Activated T-cell treated with anti-CD3 and anti-CD28 coated beads, Interleukin-2, amount 50 U/mL, for 72 hours (primary cell): ENCODE results near the gene FOXA2. TPM values are rescaled to one million over a fixed set of nuclear protein-coding genes. Genes with fewer than 3 reads are reported as not detected.

ENCODE experiments used
- ATAC-seq, 2 donors: fragments of 150-1000 bp; cut with Tn5 transposase; replicated peaks in 1 of 2; 2 replicates each; pipeline ENCODE4 v1.10.0; 2021; ENCODE audit warnings: moderate library complexity in 2 of 2, mild to moderate bottlenecking in 1 of 2
- DNase-seq, 2 donors: peaks; one replicate each; pipeline ENCODE4 v3.0.0; 2021 to 2022; ENCODE audit warnings: mixed read lengths in 1 of 2
- H3K27ac Mint-ChIP-seq: one replicate; pipeline ENCODE4 v1.8.0; 2022; ENCODE audit warnings: mild to moderate bottlenecking, moderate library complexity, mixed read lengths
- H3K27me3 Mint-ChIP-seq: one replicate; pipeline ENCODE4 v1.8.0; 2022; ENCODE audit warnings: low read depth, mixed read lengths
- H3K36me3 Mint-ChIP-seq, 2 donors: one replicate each; pipeline ENCODE4 v1.8.0; 2022; ENCODE audit warnings: mixed read lengths in 2 of 2, mild to moderate bottlenecking in 1 of 2; ENCODE audit not compliant: insufficient read depth in 2 of 2
- H3K4me1 Mint-ChIP-seq: one replicate; pipeline ENCODE4 v1.8.0; 2022; ENCODE audit warnings: low read depth, mixed read lengths
- H3K4me3 Mint-ChIP-seq, 2 donors: one replicate each; pipeline ENCODE4 v1.8.0; 2022; ENCODE audit warnings: mild to moderate bottlenecking in 2 of 2, mixed read lengths in 2 of 2, moderate library complexity in 2 of 2
- H3K9me3 Mint-ChIP-seq, 2 donors: one replicate each; pipeline ENCODE4 v1.8.0; 2022; ENCODE audit warnings: mixed read lengths in 2 of 2
- total RNA-seq, 2 donors: library from RNA; stranded (reverse); gene quantifications; one replicate each; pipeline ENCODE4 v1.2.3, GENCODE V29; 2022

Gene FOXA2
- total RNA-seq = not detected

- DNase-seq = no peak
- peaks cover 1 to 8% of the 10 kb centered on the region in 2 donors for H3K36me3 Mint-ChIP-seq
- H3K27ac Mint-ChIP-seq = no peak within 1 kb of the TSS
- ATAC-seq = no peak
- peaks cover 59% of the 10 kb centered on the region for H3K27me3 Mint-ChIP-seq
- peaks cover 0 to 2% of the 10 kb centered on the region in 2 donors for H3K9me3 Mint-ChIP-seq
- H3K4me1 Mint-ChIP-seq = no peaks in the 10 kb centered on the region
- H3K4me3 Mint-ChIP-seq = peak within 1 kb of the TSS in 1 of 2 donors; percentile 64
Measured at GRCh38 chr20:22584522-22584921, at the start of gene FOXA2. TSS of gene FOXA2 (minus strand) at chr20:22584572. CDS start at chr20:22584278, 294 bp downstream.

- Mint-ChIP-seq H3K4me3 (no peak overlapping the region), H3K9me3 (no peaks in the 10 kb centered on the region), H3K36me3 (no peaks in the 10 kb centered on the region), H3K4me1 (no peaks in the 10 kb centered on the region), H3K27ac (no peak overlapping the region), H3K27me3 (no peaks in the 10 kb centered on the region)
- no peak for ATAC-seq
- DNase-seq = no peak
Measured at GRCh38 chr20:22630701-22631100, 46.3 kb upstream of the FOXA2 start.

- Mint-ChIP-seq H3K27ac (no peak overlapping the region), H3K4me1 (no peaks in the 10 kb centered on the region), H3K9me3 (no peaks in the 10 kb centered on the region), H3K27me3 (no peaks in the 10 kb centered on the region), H3K4me3 (no peak overlapping the region), H3K36me3 (no peaks in the 10 kb centered on the region)
- ATAC-seq = no peak
- no peak for DNase-seq
Measured at GRCh38 chr20:22629927-22630326, 45.6 kb upstream of the FOXA2 start.

GRCh38 chr20:22629447-22629846 lies 45.1 kb upstream of the FOXA2 start:
- Mint-ChIP-seq H3K36me3 (no peaks in the 10 kb centered on the region), H3K27ac (no peak overlapping the region), H3K4me1 (no peaks in the 10 kb centered on the region), H3K27me3 (no peaks in the 10 kb centered on the region), H3K4me3 (no peak overlapping the region), H3K9me3 (no peaks in the 10 kb centered on the region)
- ATAC-seq = no peak
- no peak for DNase-seq

- no peak overlapping the region for H3K27ac Mint-ChIP-seq
Measured at GRCh38 chr20:22626496-22626895, 42.1 kb upstream of the FOXA2 start.

GRCh38 chr20:22623211-22623610 lies 38.8 kb upstream of the FOXA2 start:
- Mint-ChIP-seq H3K4me1 (no peaks in the 10 kb centered on the region), H3K9me3 (peaks cover 0 to 3% of the 10 kb centered on the region in 2 donors), H3K4me3 (no peak overlapping the region), H3K27me3 (no peaks in the 10 kb centered on the region), H3K36me3 (no peaks in the 10 kb centered on the region), H3K27ac (no peak overlapping the region)
- DNase-seq (no peak), ATAC-seq (no peak)

More at GRCh38 chr20:22626496-22626895, 42.1 kb upstream of the FOXA2 start:
- Mint-ChIP-seq H3K9me3 (no peaks in the 10 kb centered on the region), H3K27me3 (no peaks in the 10 kb centered on the region), H3K4me3 (no peak overlapping the region), H3K36me3 (no peaks in the 10 kb centered on the region), H3K4me1 (no peaks in the 10 kb centered on the region)
- no peak for ATAC-seq
- no peak for DNase-seq

GRCh38 chr20:22620342-22620741 lies 36.0 kb upstream of the FOXA2 start:
- Mint-ChIP-seq H3K27ac (no peak overlapping the region), H3K36me3 (no peaks in the 10 kb centered on the region), H3K4me1 (no peaks in the 10 kb centered on the region), H3K9me3 (peaks cover 0 to 6% of the 10 kb centered on the region in 2 donors), H3K27me3 (no peaks in the 10 kb centered on the region), H3K4me3 (no peak overlapping the region)
- ATAC-seq (no peak), DNase-seq (no peak)

GRCh38 chr20:22619806-22620205 lies 35.4 kb upstream of the FOXA2 start:
- H3K27me3 Mint-ChIP-seq = no peaks in the 10 kb centered on the region
- ATAC-seq (no peak), DNase-seq (no peak)
- peaks cover 0 to 6% of the 10 kb centered on the region in 2 donors for H3K9me3 Mint-ChIP-seq
- no peaks in the 10 kb centered on the region for H3K36me3 Mint-ChIP-seq
- H3K27ac Mint-ChIP-seq = no peak overlapping the region
- H3K4me3 Mint-ChIP-seq = no peak overlapping the region
- H3K4me1 Mint-ChIP-seq = no peaks in the 10 kb centered on the region

- Mint-ChIP-seq H3K4me1 (no peaks in the 10 kb centered on the region), H3K4me3 (no peak overlapping the region), H3K9me3 (peaks cover 3 to 6% of the 10 kb centered on the region in 2 donors), H3K36me3 (no peaks in the 10 kb centered on the region), H3K27me3 (no peaks in the 10 kb centered on the region), H3K27ac (no peak overlapping the region)
- ATAC-seq = no peak
- DNase-seq = no peak
Measured at GRCh38 chr20:22619272-22619671, 34.9 kb upstream of the FOXA2 start.

GRCh38 chr20:22617160-22617559 lies 32.8 kb upstream of the FOXA2 start:
- Mint-ChIP-seq H3K4me1 (no peaks in the 10 kb centered on the region), H3K36me3 (no peaks in the 10 kb centered on the region), H3K27ac (no peak overlapping the region), H3K27me3 (peaks cover 5% of the 10 kb centered on the region), H3K4me3 (no peak overlapping the region), H3K9me3 (peaks cover 3 to 8% of the 10 kb centered on the region in 2 donors)
- DNase-seq = no peak
- no peak for ATAC-seq

GRCh38 chr20:22616551-22616950 lies 32.2 kb upstream of the FOXA2 start:
- H3K27ac Mint-ChIP-seq = no peak overlapping the region

GRCh38 chr20:22615425-22615824 lies 31.1 kb upstream of the FOXA2 start:
- ATAC-seq (no peak), DNase-seq (no peak)
- Mint-ChIP-seq H3K36me3 (no peaks in the 10 kb centered on the region), H3K27me3 (peaks cover 5% of the 10 kb centered on the region), H3K9me3 (peaks cover 3 to 8% of the 10 kb centered on the region in 2 donors), H3K4me3 (no peak overlapping the region), H3K27ac (no peak overlapping the region), H3K4me1 (no peaks in the 10 kb centered on the region)

More at GRCh38 chr20:22616551-22616950, 32.2 kb upstream of the FOXA2 start:
- Mint-ChIP-seq H3K9me3 (peaks cover 3 to 8% of the 10 kb centered on the region in 2 donors), H3K36me3 (no peaks in the 10 kb centered on the region), H3K4me3 (no peak overlapping the region), H3K27me3 (peaks cover 5% of the 10 kb centered on the region), H3K4me1 (no peaks in the 10 kb centered on the region)
- DNase-seq (no peak), ATAC-seq (no peak)

GRCh38 chr20:22611636-22612035 lies 27.3 kb upstream of the FOXA2 start:
- no peaks in the 10 kb centered on the region for H3K4me1 Mint-ChIP-seq
- ATAC-seq = no peak
- no peak for DNase-seq
- H3K9me3 Mint-ChIP-seq = peaks cover 3 to 6% of the 10 kb centered on the region in 2 donors
- no peaks in the 10 kb centered on the region for H3K36me3 Mint-ChIP-seq
- no peak overlapping the region for H3K4me3 Mint-ChIP-seq
- H3K27ac Mint-ChIP-seq = no peak overlapping the region
- peaks cover 10% of the 10 kb centered on the region for H3K27me3 Mint-ChIP-seq

GRCh38 chr20:22607695-22608094 lies 23.3 kb upstream of the FOXA2 start:
- H3K36me3 Mint-ChIP-seq = no peaks in the 10 kb centered on the region
- H3K27me3 Mint-ChIP-seq = peaks cover 4% of the 10 kb centered on the region
- no peak overlapping the region for H3K4me3 Mint-ChIP-seq
- H3K4me1 Mint-ChIP-seq = no peaks in the 10 kb centered on the region
- ATAC-seq = no peak
- H3K27ac Mint-ChIP-seq = no peak overlapping the region
- no peak for DNase-seq
- peaks cover 0 to 2% of the 10 kb centered on the region in 2 donors for H3K9me3 Mint-ChIP-seq
